ENCODE data around the gene HSDL1.

HSDL1 gene

GRCh38 chr16:84080813-84081212 lies 64.2 kb downstream of the HSDL1 start:
- Mint-ChIP-seq H3K9me3 (no peaks in the 10 kb centered on the region), H3K27me3 (no peaks in the 10 kb centered on the region), H3K4me1 (peaks cover 5% of the 10 kb centered on the region), H3K27ac (no peak overlapping the region), H3K36me3 (peaks cover 39% of the 10 kb centered on the region), H3K4me3 (no peak overlapping the region)
- DNase-seq (ENCODE audit: low spot score in 2 of 2): no peak
- ATAC-seq (ENCODE audit: low read depth): no peak

DNA sequence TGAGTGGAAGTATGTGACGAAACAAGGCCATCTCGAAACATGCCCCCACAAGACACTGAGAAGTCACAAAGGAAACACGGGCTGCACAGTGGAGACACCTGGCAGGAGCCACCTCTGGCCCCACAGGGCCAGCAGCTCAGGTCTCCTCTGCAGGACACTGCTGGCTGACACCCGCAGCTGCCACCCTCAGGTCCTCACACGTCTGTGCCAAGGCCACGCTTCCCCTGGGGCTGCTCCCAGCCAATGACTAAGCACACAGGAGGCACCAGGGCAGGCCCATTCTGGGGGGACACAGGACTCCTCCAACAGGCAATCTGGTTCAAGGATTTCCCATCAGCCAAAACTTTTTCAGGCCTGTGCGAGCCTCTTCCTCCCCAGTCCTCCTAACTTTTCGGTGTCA lies 64.6 kb downstream of the HSDL1 start:
- no peak for DNase-seq (ENCODE audit: low spot score in 2 of 2)
- Mint-ChIP-seq H3K4me3 (no peak overlapping the region), H3K27ac (no peak overlapping the region), H3K27me3 (no peaks in the 10 kb centered on the region), H3K4me1 (peaks cover 3% of the 10 kb centered on the region), H3K9me3 (no peaks in the 10 kb centered on the region), H3K36me3 (peaks cover 41% of the 10 kb centered on the region)
- ATAC-seq (ENCODE audit: low read depth): no peak

DNA sequence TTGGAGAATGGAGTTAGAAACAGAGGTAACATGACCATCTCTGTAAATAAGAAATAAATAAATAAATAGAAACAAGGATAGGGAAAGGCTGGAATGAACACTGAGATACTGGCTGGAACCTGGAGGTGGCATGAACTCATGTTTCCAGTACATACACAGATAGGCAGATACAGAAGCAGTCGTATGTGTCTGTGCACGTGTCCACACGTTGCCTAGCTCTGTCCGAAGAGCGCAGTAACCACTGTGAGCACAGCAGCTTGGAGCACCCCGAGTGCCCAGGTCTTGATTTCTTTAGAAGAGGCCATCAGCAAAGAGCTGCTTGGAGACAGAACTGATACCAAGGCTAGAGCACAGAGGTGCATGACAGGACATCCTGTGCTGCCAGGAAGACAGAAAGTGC lies 65.3 kb downstream of the HSDL1 start:
- Mint-ChIP-seq H3K27me3 (no peaks in the 10 kb centered on the region), H3K27ac (no peak overlapping the region), H3K4me3 (no peak overlapping the region), H3K36me3 (peaks cover 43% of the 10 kb centered on the region), H3K9me3 (no peaks in the 10 kb centered on the region), H3K4me1 (no peaks in the 10 kb centered on the region)
- DNase-seq (ENCODE audit: low spot score in 2 of 2) (no peak), ATAC-seq (ENCODE audit: low read depth) (no peak)

DNA sequence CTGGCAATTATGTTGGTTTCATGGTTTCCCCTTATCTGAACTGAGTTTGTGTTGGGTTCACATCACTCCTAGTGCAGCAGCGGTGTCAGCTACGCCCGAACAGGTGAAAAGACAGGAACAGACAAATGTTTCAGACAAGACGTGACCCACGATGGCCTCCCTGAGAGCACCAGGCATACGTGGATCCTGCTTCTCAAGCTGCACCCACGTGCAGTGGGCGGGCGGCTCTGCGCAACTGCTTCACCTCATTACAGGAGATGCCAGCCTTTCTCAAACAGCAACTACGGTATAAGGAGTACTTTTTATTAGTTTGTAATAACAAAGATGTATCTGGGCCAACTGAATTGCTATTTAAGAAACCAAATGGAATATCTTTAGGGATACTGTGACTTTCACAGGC lies 69.6 kb downstream of the HSDL1 start:
- H3K27me3 Mint-ChIP-seq: no peaks in the 10 kb centered on the region
- ATAC-seq (ENCODE audit: low read depth) (no peak), DNase-seq (ENCODE audit: low spot score in 2 of 2) (no peak)
- H3K36me3 Mint-ChIP-seq: peaks cover 40% of the 10 kb centered on the region
- no peak overlapping the region for H3K27ac Mint-ChIP-seq
- H3K4me3 Mint-ChIP-seq: no peak overlapping the region
- H3K9me3 Mint-ChIP-seq: no peaks in the 10 kb centered on the region
- H3K4me1 Mint-ChIP-seq: no peaks in the 10 kb centered on the region

DNA sequence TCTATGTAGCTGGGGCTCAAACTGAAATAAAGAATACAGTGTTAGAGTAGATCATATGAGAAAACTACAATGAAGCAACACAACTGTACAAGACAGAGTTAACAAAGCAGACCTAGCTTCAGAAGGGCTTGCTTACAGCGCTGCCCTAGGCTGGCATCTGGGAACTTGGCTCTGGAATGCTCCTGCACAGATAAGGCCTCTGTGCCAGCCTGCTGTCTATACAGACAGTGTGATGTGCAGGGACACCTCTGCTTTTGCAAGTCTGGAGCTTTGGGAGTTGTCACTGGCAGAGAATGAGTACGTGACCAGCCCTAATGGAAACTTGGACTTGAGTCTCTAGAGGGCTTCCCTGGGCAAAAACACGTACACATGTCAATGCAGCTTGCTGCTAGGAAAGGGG lies 70.3 kb downstream of the HSDL1 start:
- peaks cover 38% of the 10 kb centered on the region for H3K36me3 Mint-ChIP-seq
- no peak overlapping the region for H3K27ac Mint-ChIP-seq
- no peak overlapping the region for H3K4me3 Mint-ChIP-seq

More for the DNA sequence above, 70.3 kb downstream of the HSDL1 start:
- no peak for DNase-seq (ENCODE audit: low spot score in 2 of 2)
- no peaks in the 10 kb centered on the region for H3K4me1 Mint-ChIP-seq
- no peak for ATAC-seq (ENCODE audit: low read depth)
- H3K27me3 Mint-ChIP-seq: no peaks in the 10 kb centered on the region
- H3K9me3 Mint-ChIP-seq: no peaks in the 10 kb centered on the region
